HepG2 (cell line): ENCODE results near the gene FMC1. TPM values are rescaled to one million over a fixed set of nuclear protein-coding genes. Genes with fewer than 3 reads are reported as not detected.
A peak's percentile ranks its signal among the peaks of the same experiment; 100 is the strongest.

ENCODE experiments used
- MTA3 ChIP-seq: sonication (generic); formaldehyde crosslinking; IDR thresholded peaks from 2 replicates; pipeline ENCODE4 v1.4.0; 2020; ENCODE audit warnings: missing genetic modification reagents
- SIN3A ChIP-seq: IDR thresholded peaks from 2 replicates; pipeline ENCODE4 v1.6.1; 2011; ENCODE audit warnings: low read depth, mild to moderate bottlenecking, control low read depth, low read length, borderline replicate concordance
- SP2 ChIP-seq: sonication (generic); formaldehyde crosslinking; IDR thresholded peaks from 2 replicates; pipeline ENCODE4 v1.5.1; 2020; ENCODE audit warnings: mild to moderate bottlenecking, missing genetic modification reagents
- ZBTB1 ChIP-seq: sonication (generic); formaldehyde crosslinking; IDR thresholded peaks from 2 replicates; pipeline ENCODE4 v1.4.0; 2020; ENCODE audit warnings: missing genetic modification reagents, borderline replicate concordance
- ZMYM2 ChIP-seq: sonication (generic); formaldehyde crosslinking; IDR thresholded peaks from 2 replicates; pipeline ENCODE4 v1.8.0; 2022; ENCODE audit warnings: mild to moderate bottlenecking, missing genetic modification reagents
- ZNF230 ChIP-seq: sonication (generic); formaldehyde crosslinking; IDR thresholded peaks from 2 replicates; pipeline ENCODE4 v1.4.0; 2020; ENCODE audit warnings: mild to moderate bottlenecking, missing genetic modification reagents
- ZNF468 ChIP-seq: sonication (generic); formaldehyde crosslinking; IDR thresholded peaks from 2 replicates; pipeline ENCODE4 v1.8.0; 2022; ENCODE audit warnings: mild to moderate bottlenecking, moderate library complexity, missing genetic modification reagents
- ZNF670 ChIP-seq: sonication (generic); formaldehyde crosslinking; IDR thresholded peaks from 2 replicates; pipeline ENCODE4 v1.8.0; 2022; ENCODE audit warnings: mild to moderate bottlenecking, missing genetic modification reagents, borderline replicate concordance
- ZNF672 ChIP-seq: sonication (generic); formaldehyde crosslinking; IDR thresholded peaks from 2 replicates; pipeline ENCODE4 v1.8.1; 2022; ENCODE audit warnings: missing genetic modification reagents
- polyA plus RNA-seq, 8 experiments: library from polyadenylated mRNA; depleted of rRNA in 3 of 8; stranded (reverse) in 7 of 8; unstranded in 1 of 8; fragments of >200 nt; fragmentation: Illumina TruSeq in 4 of 8; extraction: Trizol in 4 of 8; gene quantifications; 2 replicates each; pipeline versions ENCODE4 v1.2.1 to v1.2.3, GENCODE V29; 2011 to 2016; ENCODE audit warnings: low read depth in 4 of 8, missing spikeins in 1 of 8, mixed read lengths in 1 of 8; ENCODE audit not compliant: insufficient read depth in 1 of 8
- total RNA-seq, 5 experiments: library from RNA; depleted of rRNA; stranded (reverse); fragments of >200 nt; fragmentation: Illumina TruSeq; extraction: Trizol; gene quantifications; 2 replicates each; pipeline ENCODE4 v1.2.3, GENCODE V29; 2016; ENCODE audit warnings: low read depth in 1 of 5
- TF ChIP-seq, protein P1 (sequence below): sonication (generic); formaldehyde crosslinking; IDR thresholded peaks from 2 replicates; pipeline ENCODE4 v1.8.1; 2022; ENCODE audit warnings: mild to moderate bottlenecking, missing genetic modification reagents
- TF ChIP-seq, protein P2 (sequence below): IDR thresholded peaks from 2 replicates; pipeline ENCODE4 v1.6.1; 2016; ENCODE audit warnings: missing genetic modification reagents, missing compliant biosample characterization
- TF ChIP-seq, protein P3 (sequence below): sonication (generic); formaldehyde crosslinking; IDR thresholded peaks from 2 replicates; pipeline ENCODE4 v1.5.0; 2020; ENCODE audit warnings: mild to moderate bottlenecking, low read depth, missing genetic modification reagents, borderline replicate concordance
- TF ChIP-seq, protein P4 (sequence below): sonication (generic); formaldehyde crosslinking; IDR thresholded peaks from 2 replicates; pipeline ENCODE4 v1.4.0; 2020; ENCODE audit warnings: missing genetic modification reagents
- TF ChIP-seq, protein P5 (sequence below): sonication (generic); formaldehyde crosslinking; IDR thresholded peaks from 2 replicates; pipeline ENCODE4 v1.9.0; 2021; ENCODE audit warnings: missing genetic modification reagents, borderline replicate concordance
- TF ChIP-seq, protein P6 (sequence below): IDR thresholded peaks from 2 replicates; pipeline ENCODE4 v1.6.1; 2016; ENCODE audit warnings: control low read depth

Gene FMC1
- total and polyA plus RNA-seq, 2 of the 13 experiments (the other 11 are each of a cell fraction or from before 2014, with no cell fraction given), result 39.2 to 50.7 TPM

DNA sequence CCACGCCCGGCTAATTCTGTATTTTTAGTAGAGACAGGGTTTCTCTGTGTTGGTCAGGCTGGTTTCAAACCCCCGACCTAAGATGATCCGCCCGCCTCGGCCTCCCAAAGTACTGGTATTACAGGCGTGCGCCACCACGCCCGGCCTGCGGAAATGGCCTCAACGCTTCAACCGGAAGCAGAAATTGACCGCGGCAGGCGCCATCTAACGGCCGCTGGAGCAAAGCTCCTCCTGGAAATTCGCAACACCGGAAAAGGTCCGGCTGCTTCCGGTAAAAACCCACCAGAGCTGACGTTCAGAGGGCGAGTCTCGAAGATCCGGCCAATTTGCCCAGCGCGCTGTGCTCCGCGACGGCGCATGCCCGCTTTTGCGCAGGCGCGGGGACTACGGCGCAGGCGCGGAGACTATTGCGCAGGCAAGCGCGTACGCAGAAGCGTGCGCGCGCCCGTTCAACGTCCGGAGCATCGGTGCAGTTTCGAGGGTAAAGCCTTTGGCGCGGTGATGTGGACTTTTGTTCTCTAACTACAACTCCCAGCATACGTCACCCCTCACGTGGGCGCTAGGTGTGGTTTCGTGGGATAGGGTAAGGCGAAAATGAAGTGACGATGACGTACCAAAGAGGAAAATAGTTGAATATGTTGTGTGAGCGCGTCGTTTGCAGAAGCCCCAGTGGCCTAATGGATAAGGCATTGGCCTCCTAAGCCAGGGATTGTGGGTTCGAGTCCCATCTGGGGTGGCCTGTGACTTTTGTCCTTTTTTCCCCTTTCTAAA, 915 bp upstream of the FMC1 start (continued):
- TF ChIP-seq, protein P1, sequence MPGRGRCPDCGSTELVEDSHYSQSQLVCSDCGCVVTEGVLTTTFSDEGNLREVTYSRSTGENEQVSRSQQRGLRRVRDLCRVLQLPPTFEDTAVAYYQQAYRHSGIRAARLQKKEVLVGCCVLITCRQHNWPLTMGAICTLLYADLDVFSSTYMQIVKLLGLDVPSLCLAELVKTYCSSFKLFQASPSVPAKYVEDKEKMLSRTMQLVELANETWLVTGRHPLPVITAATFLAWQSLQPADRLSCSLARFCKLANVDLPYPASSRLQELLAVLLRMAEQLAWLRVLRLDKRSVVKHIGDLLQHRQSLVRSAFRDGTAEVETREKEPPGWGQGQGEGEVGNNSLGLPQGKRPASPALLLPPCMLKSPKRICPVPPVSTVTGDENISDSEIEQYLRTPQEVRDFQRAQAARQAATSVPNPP (CRISPR knock-in tag), result peak; percentile 74; the same call in 1 of the 2 replicates
- TF ChIP-seq ZNF468 (CRISPR knock-in tag) (no peak), ZBTB1 (CRISPR knock-in tag) (no peak), SIN3A (no peak; the same call in 1 of the 2 replicates), ZNF230 (CRISPR knock-in tag) (peak; percentile 98), MTA3 (no peak), ZNF672 (CRISPR knock-in tag) (no peak), ZNF670 (CRISPR knock-in tag) (peak; percentile 65; the same call in 1 of the 2 replicates), SP2 (CRISPR knock-in tag) (peak; percentile 65; the same call in 1 of the 2 replicates), ZMYM2 (peak; percentile 99)
- TF ChIP-seq, protein P2, sequence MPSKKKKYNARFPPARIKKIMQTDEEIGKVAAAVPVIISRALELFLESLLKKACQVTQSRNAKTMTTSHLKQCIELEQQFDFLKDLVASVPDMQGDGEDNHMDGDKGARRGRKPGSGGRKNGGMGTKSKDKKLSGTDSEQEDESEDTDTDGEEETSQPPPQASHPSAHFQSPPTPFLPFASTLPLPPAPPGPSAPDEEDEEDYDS (CRISPR knock-in tag), result peak; percentile 83
- TF ChIP-seq, protein P3, sequence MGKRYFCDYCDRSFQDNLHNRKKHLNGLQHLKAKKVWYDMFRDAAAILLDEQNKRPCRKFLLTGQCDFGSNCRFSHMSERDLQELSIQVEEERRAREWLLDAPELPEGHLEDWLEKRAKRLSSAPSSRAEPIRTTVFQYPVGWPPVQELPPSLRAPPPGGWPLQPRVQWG (CRISPR knock-in tag), result no peak
- TF ChIP-seq, protein P4, sequence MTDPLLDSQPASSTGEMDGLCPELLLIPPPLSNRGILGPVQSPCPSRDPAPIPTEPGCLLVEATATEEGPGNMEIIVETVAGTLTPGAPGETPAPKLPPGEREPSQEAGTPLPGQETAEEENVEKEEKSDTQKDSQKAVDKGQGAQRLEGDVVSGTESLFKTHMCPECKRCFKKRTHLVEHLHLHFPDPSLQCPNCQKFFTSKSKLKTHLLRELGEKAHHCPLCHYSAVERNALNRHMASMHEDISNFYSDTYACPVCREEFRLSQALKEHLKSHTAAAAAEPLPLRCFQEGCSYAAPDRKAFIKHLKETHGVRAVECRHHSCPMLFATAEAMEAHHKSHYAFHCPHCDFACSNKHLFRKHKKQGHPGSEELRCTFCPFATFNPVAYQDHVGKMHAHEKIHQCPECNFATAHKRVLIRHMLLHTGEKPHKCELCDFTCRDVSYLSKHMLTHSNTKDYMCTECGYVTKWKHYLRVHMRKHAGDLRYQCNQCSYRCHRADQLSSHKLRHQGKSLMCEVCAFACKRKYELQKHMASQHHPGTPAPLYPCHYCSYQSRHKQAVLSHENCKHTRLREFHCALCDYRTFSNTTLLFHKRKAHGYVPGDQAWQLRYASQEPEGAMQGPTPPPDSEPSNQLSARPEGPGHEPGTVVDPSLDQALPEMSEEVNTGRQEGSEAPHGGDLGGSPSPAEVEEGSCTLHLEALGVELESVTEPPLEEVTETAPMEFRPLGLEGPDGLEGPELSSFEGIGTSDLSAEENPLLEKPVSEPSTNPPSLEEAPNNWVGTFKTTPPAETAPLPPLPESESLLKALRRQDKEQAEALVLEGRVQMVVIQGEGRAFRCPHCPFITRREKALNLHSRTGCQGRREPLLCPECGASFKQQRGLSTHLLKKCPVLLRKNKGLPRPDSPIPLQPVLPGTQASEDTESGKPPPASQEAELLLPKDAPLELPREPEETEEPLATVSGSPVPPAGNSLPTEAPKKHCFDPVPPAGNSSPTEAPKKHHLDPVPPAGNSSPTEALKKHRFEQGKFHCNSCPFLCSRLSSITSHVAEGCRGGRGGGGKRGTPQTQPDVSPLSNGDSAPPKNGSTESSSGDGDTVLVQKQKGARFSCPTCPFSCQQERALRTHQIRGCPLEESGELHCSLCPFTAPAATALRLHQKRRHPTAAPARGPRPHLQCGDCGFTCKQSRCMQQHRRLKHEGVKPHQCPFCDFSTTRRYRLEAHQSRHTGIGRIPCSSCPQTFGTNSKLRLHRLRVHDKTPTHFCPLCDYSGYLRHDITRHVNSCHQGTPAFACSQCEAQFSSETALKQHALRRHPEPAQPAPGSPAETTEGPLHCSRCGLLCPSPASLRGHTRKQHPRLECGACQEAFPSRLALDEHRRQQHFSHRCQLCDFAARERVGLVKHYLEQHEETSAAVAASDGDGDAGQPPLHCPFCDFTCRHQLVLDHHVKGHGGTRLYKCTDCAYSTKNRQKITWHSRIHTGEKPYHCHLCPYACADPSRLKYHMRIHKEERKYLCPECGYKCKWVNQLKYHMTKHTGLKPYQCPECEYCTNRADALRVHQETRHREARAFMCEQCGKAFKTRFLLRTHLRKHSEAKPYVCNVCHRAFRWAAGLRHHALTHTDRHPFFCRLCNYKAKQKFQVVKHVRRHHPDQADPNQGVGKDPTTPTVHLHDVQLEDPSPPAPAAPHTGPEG (CRISPR knock-in tag), result no peak; the same call in 1 of the 2 replicates
- TF ChIP-seq, protein P5, sequence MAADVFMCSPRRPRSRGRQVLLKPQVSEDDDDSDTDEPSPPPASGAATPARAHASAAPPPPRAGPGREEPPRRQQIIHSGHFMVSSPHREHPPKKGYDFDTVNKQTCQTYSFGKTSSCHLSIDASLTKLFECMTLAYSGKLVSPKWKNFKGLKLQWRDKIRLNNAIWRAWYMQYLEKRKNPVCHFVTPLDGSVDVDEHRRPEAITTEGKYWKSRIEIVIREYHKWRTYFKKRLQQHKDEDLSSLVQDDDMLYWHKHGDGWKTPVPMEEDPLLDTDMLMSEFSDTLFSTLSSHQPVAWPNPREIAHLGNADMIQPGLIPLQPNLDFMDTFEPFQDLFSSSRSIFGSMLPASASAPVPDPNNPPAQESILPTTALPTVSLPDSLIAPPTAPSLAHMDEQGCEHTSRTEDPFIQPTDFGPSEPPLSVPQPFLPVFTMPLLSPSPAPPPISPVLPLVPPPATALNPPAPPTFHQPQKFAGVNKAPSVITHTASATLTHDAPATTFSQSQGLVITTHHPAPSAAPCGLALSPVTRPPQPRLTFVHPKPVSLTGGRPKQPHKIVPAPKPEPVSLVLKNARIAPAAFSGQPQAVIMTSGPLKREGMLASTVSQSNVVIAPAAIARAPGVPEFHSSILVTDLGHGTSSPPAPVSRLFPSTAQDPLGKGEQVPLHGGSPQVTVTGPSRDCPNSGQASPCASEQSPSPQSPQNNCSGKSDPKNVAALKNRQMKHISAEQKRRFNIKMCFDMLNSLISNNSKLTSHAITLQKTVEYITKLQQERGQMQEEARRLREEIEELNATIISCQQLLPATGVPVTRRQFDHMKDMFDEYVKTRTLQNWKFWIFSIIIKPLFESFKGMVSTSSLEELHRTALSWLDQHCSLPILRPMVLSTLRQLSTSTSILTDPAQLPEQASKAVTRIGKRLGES (CRISPR knock-in tag), result no peak
- TF ChIP-seq, protein P6, sequence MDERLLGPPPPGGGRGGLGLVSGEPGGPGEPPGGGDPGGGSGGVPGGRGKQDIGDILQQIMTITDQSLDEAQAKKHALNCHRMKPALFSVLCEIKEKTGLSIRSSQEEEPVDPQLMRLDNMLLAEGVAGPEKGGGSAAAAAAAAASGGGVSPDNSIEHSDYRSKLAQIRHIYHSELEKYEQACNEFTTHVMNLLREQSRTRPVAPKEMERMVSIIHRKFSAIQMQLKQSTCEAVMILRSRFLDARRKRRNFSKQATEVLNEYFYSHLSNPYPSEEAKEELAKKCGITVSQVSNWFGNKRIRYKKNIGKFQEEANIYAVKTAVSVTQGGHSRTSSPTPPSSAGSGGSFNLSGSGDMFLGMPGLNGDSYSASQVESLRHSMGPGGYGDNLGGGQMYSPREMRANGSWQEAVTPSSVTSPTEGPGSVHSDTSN (CRISPR knock-in tag), result no peak
